ENCODE results near the gene DTNA.
"Not testable (repeated sequence)": the region's sequence is repeated elsewhere in the genome, so short reads cannot be mapped to it uniquely, and the experiment has no call there.

Gene DTNA

GRCh38 chr18:34729264-34729663 is 19.2 kb downstream of the DTNA start:
- peak; percentile 82 for TF ChIP-seq CTCF (IDR thresholded peaks at IDR 0.05; ENCODE audit: low read depth, low read length, missing control alignments)
- in situ Hi-C loops (cut with HindIII; ENCODE audit: low pct_ligation_motif_present, low sequenced_read_pairs), result no loop called here
- Histone ChIP-seq H3K27me3 (replicated peaks) (no peaks in the 10 kb centered on the region), H3K4me3 (ENCODE audit: low read depth, low read length) (no peak overlapping the region), H3K36me3 (replicated peaks) (no peaks in the 10 kb centered on the region), H3K27ac (no peak overlapping the region)
- DNase-seq, result peak; percentile 31

- no peak for DNase-seq
- Histone ChIP-seq H3K27ac (no peak overlapping the region), H3K36me3 (replicated peaks) (no peaks in the 10 kb centered on the region), H3K4me3 (ENCODE audit: low read depth, low read length) (no peak overlapping the region), H3K27me3 (replicated peaks) (no peaks in the 10 kb centered on the region)
- no peak for TF ChIP-seq CTCF (IDR thresholded peaks at IDR 0.05; ENCODE audit: low read depth, low read length, missing control alignments)
- in situ Hi-C loops (cut with HindIII; ENCODE audit: low pct_ligation_motif_present, low sequenced_read_pairs), result no loop called here
These were observed 19.8 kb downstream of the DTNA start for GRCh38 chr18:34729740-34730355.

- TF ChIP-seq CTCF (IDR thresholded peaks at IDR 0.05; ENCODE audit: low read depth, low read length, missing control alignments), result no peak
- Histone ChIP-seq H3K36me3 (replicated peaks) (no peaks in the 10 kb centered on the region), H3K27ac (no peak overlapping the region), H3K4me3 (ENCODE audit: low read depth, low read length) (no peak overlapping the region), H3K27me3 (replicated peaks) (no peaks in the 10 kb centered on the region)
- in situ Hi-C loops (cut with HindIII; ENCODE audit: low pct_ligation_motif_present, low sequenced_read_pairs), result no loop called here
- no peak for DNase-seq
These were observed 20.7 kb downstream of the DTNA start for GRCh38 chr18:34730774-34731173.

GRCh38 chr18:34734056-34734455 is 24.0 kb downstream of the DTNA start:
- TF ChIP-seq CTCF (IDR thresholded peaks at IDR 0.05; ENCODE audit: low read depth, low read length, missing control alignments), result no peak
- in situ Hi-C loops (cut with HindIII; ENCODE audit: low pct_ligation_motif_present, low sequenced_read_pairs), result no loop called here
- no peak overlapping the region for H3K4me3 ChIP-seq (ENCODE audit: low read depth, low read length)

GRCh38 chr18:34734526-34734925 is 24.4 kb downstream of the DTNA start:
- in situ Hi-C loops (cut with HindIII; ENCODE audit: low pct_ligation_motif_present, low sequenced_read_pairs); DNase-seq; H3K4me3 ChIP-seq (ENCODE audit: low read depth, low read length); H3K27ac ChIP-seq; H3K27me3 ChIP-seq (replicated peaks); H3K36me3 ChIP-seq (replicated peaks): not testable (repeated sequence)

More at GRCh38 chr18:34734056-34734455, 24.0 kb downstream of the DTNA start:
- Histone ChIP-seq H3K36me3 (replicated peaks) (no peaks in the 10 kb centered on the region), H3K27ac (no peak overlapping the region), H3K27me3 (replicated peaks) (no peaks in the 10 kb centered on the region)
- no peak for DNase-seq

- in situ Hi-C loops (cut with HindIII; ENCODE audit: low pct_ligation_motif_present, low sequenced_read_pairs), result no loop called here
- H3K4me3 ChIP-seq (ENCODE audit: low read depth, low read length), result no peak overlapping the region
- TF ChIP-seq CTCF (IDR thresholded peaks at IDR 0.05; ENCODE audit: low read depth, low read length, missing control alignments), result no peak
- no peaks in the 10 kb centered on the region for H3K27me3 ChIP-seq (replicated peaks)
- H3K27ac ChIP-seq, result no peak overlapping the region
- no peaks in the 10 kb centered on the region for H3K36me3 ChIP-seq (replicated peaks)
- peak; percentile 14 for DNase-seq
These were observed 28.2 kb downstream of the DTNA start for GRCh38 chr18:34738175-34738894.
